H9 (cell line): Measurements from ENCODE around the gene RASGEF1C. TPM values are rescaled to one million over a fixed set of nuclear protein-coding genes. Genes with fewer than 3 reads are reported as not detected.

Experiments used
- DNase-seq: peaks from one replicate; pipeline ENCODE4 v3.0.0-alpha.2; 2017
- H2AFZ ChIP-seq: one replicate; pipeline ENCODE4 v1.6.1; 2013; ENCODE audit warnings: mild to moderate bottlenecking, low read length, control low read depth, moderate library complexity
- H2AK5ac ChIP-seq: 2 replicates; pipeline ENCODE4 v1.6.1; 2013; ENCODE audit warnings: low read length, control low read depth, mixed read lengths; ENCODE audit not compliant: insufficient read length
- H2BK120ac ChIP-seq: one replicate; pipeline ENCODE4 v1.6.1; 2013; ENCODE audit warnings: low read depth, mild to moderate bottlenecking, low read length, control low read depth, inconsistent platforms; ENCODE audit not compliant: poor library complexity, severe bottlenecking
- H2BK12ac ChIP-seq: 2 replicates; pipeline ENCODE4 v1.6.1; 2013; ENCODE audit warnings: low read length, control low read depth, mixed read lengths, low read depth; ENCODE audit not compliant: insufficient read length
- H2BK15ac ChIP-seq: 2 replicates; pipeline ENCODE4 v1.6.1; 2013; ENCODE audit warnings: low read depth, low read length, control low read depth
- H2BK20ac ChIP-seq: one replicate; pipeline ENCODE4 v1.6.1; 2013; ENCODE audit warnings: low read depth, mild to moderate bottlenecking, low read length, control low read depth, inconsistent platforms; ENCODE audit not compliant: poor library complexity, severe bottlenecking
- H2BK5ac ChIP-seq: 2 replicates; pipeline ENCODE4 v1.6.1; 2013; ENCODE audit warnings: low read length, control low read depth, mixed read lengths; ENCODE audit not compliant: insufficient read length
- H3K14ac ChIP-seq: 2 replicates; pipeline ENCODE4 v1.6.1; 2013; ENCODE audit warnings: low read length, control low read depth; ENCODE audit not compliant: insufficient read depth
- H3K18ac ChIP-seq: 2 replicates; pipeline ENCODE4 v1.6.1; 2013; ENCODE audit warnings: low read depth, mild to moderate bottlenecking, mixed read lengths, low read length, control low read depth; ENCODE audit not compliant: insufficient read length
- H3K23ac ChIP-seq: 2 replicates; pipeline ENCODE4 v1.6.1; 2013; ENCODE audit warnings: low read length, control low read depth, mixed read lengths, low read depth; ENCODE audit not compliant: insufficient read length
- H3K23me2 ChIP-seq: 2 replicates; pipeline ENCODE4 v1.6.1; 2013; ENCODE audit warnings: low read depth, mild to moderate bottlenecking, mixed read lengths, low read length, control low read depth; ENCODE audit not compliant: insufficient read length, poor library complexity, severe bottlenecking
- H3K27ac ChIP-seq: 2 replicates; pipeline ENCODE4 v1.5.1; 2013; ENCODE audit warnings: low read length, control low read depth, mixed read lengths, low read depth; ENCODE audit not compliant: insufficient read length
- H3K27me3 ChIP-seq: 2 replicates; pipeline ENCODE4 v1.6.1; 2013; ENCODE audit warnings: low read length, control low read depth, inconsistent platforms; ENCODE audit not compliant: insufficient read depth
- H3K4ac ChIP-seq: 2 replicates; pipeline ENCODE4 v1.6.1; 2013; ENCODE audit warnings: low read depth, mild to moderate bottlenecking, control low read depth, inconsistent platforms, low read length, moderate library complexity
- H3K4me1 ChIP-seq: 2 replicates; pipeline ENCODE4 v1.6.1; 2013; ENCODE audit warnings: low read length, control low read depth, inconsistent platforms; ENCODE audit not compliant: insufficient read depth
- H3K4me2 ChIP-seq: 2 replicates; pipeline ENCODE4 v1.6.1; 2013; ENCODE audit warnings: low read length, control low read depth, mixed read lengths; ENCODE audit not compliant: insufficient read length, insufficient read depth
- H3K56ac ChIP-seq: 2 replicates; pipeline ENCODE4 v1.6.1; 2013; ENCODE audit warnings: low read depth, mild to moderate bottlenecking, mixed read lengths, low read length, control low read depth; ENCODE audit not compliant: insufficient read length
- H3K79me1 ChIP-seq: 2 replicates; pipeline ENCODE4 v1.6.1; 2013; ENCODE audit warnings: low read depth, mild to moderate bottlenecking, moderate library complexity, low read length, control low read depth, inconsistent platforms; ENCODE audit not compliant: insufficient read depth, poor library complexity, severe bottlenecking
- H3K79me2 ChIP-seq: 2 replicates; pipeline ENCODE4 v1.6.1; 2013; ENCODE audit warnings: low read length, control low read depth, inconsistent platforms; ENCODE audit not compliant: insufficient read depth
- H3K9ac ChIP-seq: 2 replicates; pipeline ENCODE4 v1.6.1; 2013; ENCODE audit warnings: low read length, control low read depth, mixed read lengths; ENCODE audit not compliant: insufficient read length; ENCODE audit errors: extremely low read depth
- H3K9me3 ChIP-seq: one replicate; pipeline ENCODE4 v1.6.1; 2013; ENCODE audit warnings: low read depth, low read length, inconsistent platforms; ENCODE audit not compliant: control insufficient read depth
- H3T11ph ChIP-seq: one replicate; pipeline ENCODE4 v1.6.1; 2013; ENCODE audit warnings: mild to moderate bottlenecking, low read length, control low read depth, inconsistent platforms
- H4K20me1 ChIP-seq: one replicate; pipeline ENCODE4 v1.6.1; 2013; ENCODE audit not compliant: control insufficient read depth, insufficient read length, insufficient read depth
- H4K5ac ChIP-seq: 2 replicates; pipeline ENCODE4 v1.6.1; 2013; ENCODE audit warnings: low read depth, mild to moderate bottlenecking, mixed read lengths, low read length, control low read depth; ENCODE audit not compliant: insufficient read length
- H4K8ac ChIP-seq: replicated peaks from 2 replicates; pipeline ENCODE4 v1.6.1; 2013; ENCODE audit warnings: low read length, control low read depth, mixed read lengths, low read depth; ENCODE audit not compliant: insufficient read length
- H4K91ac ChIP-seq: 2 replicates; pipeline ENCODE4 v1.6.1; 2013; ENCODE audit warnings: low read depth, mild to moderate bottlenecking, moderate library complexity, mixed read lengths, low read length, control low read depth; ENCODE audit not compliant: insufficient read length
- H3K27ac Mint-ChIP-seq, 3 experiments: 2 replicates in 2 of 3; 3 replicates in 1 of 3; pipeline ENCODE4 v1.8.0; 2020 to 2021; ENCODE audit warnings: mixed read lengths in 3 of 3, mild to moderate bottlenecking in 1 of 3, moderate library complexity in 1 of 3
- H3K27me3 Mint-ChIP-seq: 2 replicates; pipeline ENCODE4 v1.8.0; 2021; ENCODE audit warnings: low read depth, mild to moderate bottlenecking, moderate library complexity, mixed read lengths
- H3K36me3 Mint-ChIP-seq, 3 experiments: 2 replicates in 2 of 3; 3 replicates in 1 of 3; pipeline ENCODE4 v1.8.0; 2020 to 2021; ENCODE audit warnings: low read depth in 3 of 3, mixed read lengths in 3 of 3; ENCODE audit not compliant: insufficient read depth in 1 of 3
- H3K4me1 Mint-ChIP-seq, 2 experiments: 2 replicates each; pipeline ENCODE4 v1.8.0; 2020; ENCODE audit warnings: mixed read lengths in 2 of 2
- H3K4me3 Mint-ChIP-seq, 2 experiments: 2 replicates in 1 of 2; 3 replicates in 1 of 2; pipeline ENCODE4 v1.8.0; 2020 to 2021; ENCODE audit warnings: mild to moderate bottlenecking in 2 of 2, mixed read lengths in 2 of 2, moderate library complexity in 1 of 2
- H3K9me3 Mint-ChIP-seq, 2 experiments: 2 replicates in 1 of 2; 3 replicates in 1 of 2; pipeline ENCODE4 v1.8.0; 2020; ENCODE audit warnings: mild to moderate bottlenecking in 2 of 2, mixed read lengths in 2 of 2, moderate library complexity in 1 of 2
- CTCF ChIP-seq: fragments of 200-600 bp; sonication (generic); conservative IDR thresholded peaks from 3 replicates; pipeline ENCODE4 v1.8.0; 2021; ENCODE audit warnings: antibody characterized with exemption, mild to moderate bottlenecking
- WGBS: extraction: QIAGEN DNeasy Blood & Tissue Kit; methylation state at CpG from one replicate; pipeline ENCODE4 v1.1.7; 2013; ENCODE audit warnings: missing lambda C conversion rate, low lambda C conversion rate, mixed read lengths; ENCODE audit not compliant: insufficient read length; ENCODE audit errors: extremely low coverage; 5-methylcytosine and 5-hydroxymethylcytosine counted together
- total RNA-seq: library from RNA; stranded (reverse); gene quantifications from 2 replicates; pipeline ENCODE4 v1.2.1, GENCODE V29; 2021

RASGEF1C gene
- total RNA-seq, 1 experiment from 2014 or later = 0.83 TPM

GRCh38 chr5:180168758-180169157 is 40.3 kb downstream of the RASGEF1C start:
- no peak overlapping the region for H2BK5ac ChIP-seq
- Mint-ChIP-seq H3K4me3 (no peak overlapping the region; a peak in 1 of 5 replicates), H3K27ac (no peak overlapping the region), H3K36me3 (no peaks in the 10 kb centered on the region; a peak in 1 of 7 replicates), H3K9me3 (no peaks in the 10 kb centered on the region; a peak in 1 of 5 replicates), H3K27me3 (no peaks in the 10 kb centered on the region), H3K4me1 (peaks cover 11 to 24% of the 10 kb centered on the region in 2 experiments)
- DNase-seq = no peak
- no peak overlapping the region for H3K18ac ChIP-seq
- H3K23me2 ChIP-seq = no peaks in the 10 kb centered on the region
- H3K4ac ChIP-seq = no peak overlapping the region
- H4K8ac ChIP-seq = no peak overlapping the region
- H4K5ac ChIP-seq = no peak overlapping the region
- no peak overlapping the region; the same call in 1 of the 2 replicates for H3K14ac ChIP-seq
- H2BK120ac ChIP-seq = no peak overlapping the region
- no peak overlapping the region for H2BK15ac ChIP-seq
- no peak overlapping the region for H3K4me2 ChIP-seq
- no peak overlapping the region for H3K27ac ChIP-seq
- H3K9ac ChIP-seq = no peak overlapping the region
- TF ChIP-seq CTCF = no peak
- H2AK5ac ChIP-seq = no peak overlapping the region
- H3K79me2 ChIP-seq = no peaks in the 10 kb centered on the region
- H3K56ac ChIP-seq = no peak overlapping the region
- no peaks in the 10 kb centered on the region for H4K20me1 ChIP-seq
- no peak overlapping the region for H2BK20ac ChIP-seq
- peak overlapping the region; percentile 57 for H2BK12ac ChIP-seq
- H3T11ph ChIP-seq = no peak overlapping the region
- no peak overlapping the region for H2AFZ ChIP-seq
- no peaks in the 10 kb centered on the region for H3K27me3 ChIP-seq
- no CpG with 5 or more reads among the region's 6 CpGs for WGBS
- H3K79me1 ChIP-seq = no peaks in the 10 kb centered on the region
- no peak overlapping the region for H3K23ac ChIP-seq
- H3K9me3 ChIP-seq = no peaks in the 10 kb centered on the region
- H4K91ac ChIP-seq = no peak overlapping the region
- no peaks in the 10 kb centered on the region; the same call in 1 of the 2 replicates for H3K4me1 ChIP-seq
